ENCODE measurements around the gene SMAP2.

The SMAP2 gene

DNA sequence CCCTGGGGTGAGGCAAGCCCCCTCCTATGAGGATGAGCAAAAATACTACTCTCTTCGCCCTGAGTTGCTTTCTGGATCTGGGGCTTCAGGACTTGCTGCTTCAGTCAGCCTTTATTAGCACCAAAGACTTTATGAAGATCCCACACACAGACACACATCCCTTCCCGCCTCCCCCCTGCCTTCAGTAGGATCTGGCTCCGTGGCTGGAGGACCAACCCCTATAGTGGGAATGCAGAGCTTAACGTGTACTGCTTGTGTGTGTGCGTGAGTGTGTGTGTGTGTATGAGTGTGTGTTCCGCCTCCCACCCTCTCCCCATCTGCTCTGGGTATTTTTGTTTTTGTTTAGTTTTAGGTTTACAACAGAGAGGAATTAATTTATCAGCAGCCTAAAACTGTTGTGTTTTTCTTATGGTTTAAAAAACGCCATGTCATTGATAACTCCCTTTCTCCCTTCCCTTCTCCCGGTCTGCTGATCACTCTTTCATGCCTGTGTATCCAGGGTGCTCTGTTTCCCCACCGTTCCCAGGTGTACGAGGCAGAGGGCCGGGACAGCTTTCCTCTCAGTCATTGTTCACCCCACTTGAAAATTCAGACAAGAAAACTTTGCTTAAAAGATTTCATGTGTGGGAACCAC lies 49.2 kb downstream of the SMAP2 start:
- DNase-seq, result no peak

DNA sequence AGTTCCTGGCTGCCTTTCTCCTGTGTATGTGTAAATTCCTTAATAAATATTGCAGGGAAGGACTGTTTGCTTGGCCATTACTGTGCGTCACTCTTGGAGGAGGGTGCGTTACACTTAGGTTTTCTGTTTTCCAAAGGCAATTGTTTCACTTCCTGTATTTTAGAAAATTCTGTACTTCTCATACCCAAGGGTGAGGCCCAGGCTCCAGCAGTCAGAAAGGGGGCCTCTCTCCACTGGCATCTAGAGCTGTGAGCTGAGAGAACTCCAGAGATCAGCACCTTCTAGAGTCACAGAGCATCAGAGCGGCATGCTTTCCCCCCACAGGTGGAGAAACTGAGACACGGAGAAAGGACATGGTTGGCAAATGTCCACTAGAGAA lies 49.7 kb downstream of the SMAP2 start:
- DNase-seq, result peak; percentile 73 to 89 (median 84)

DNA sequence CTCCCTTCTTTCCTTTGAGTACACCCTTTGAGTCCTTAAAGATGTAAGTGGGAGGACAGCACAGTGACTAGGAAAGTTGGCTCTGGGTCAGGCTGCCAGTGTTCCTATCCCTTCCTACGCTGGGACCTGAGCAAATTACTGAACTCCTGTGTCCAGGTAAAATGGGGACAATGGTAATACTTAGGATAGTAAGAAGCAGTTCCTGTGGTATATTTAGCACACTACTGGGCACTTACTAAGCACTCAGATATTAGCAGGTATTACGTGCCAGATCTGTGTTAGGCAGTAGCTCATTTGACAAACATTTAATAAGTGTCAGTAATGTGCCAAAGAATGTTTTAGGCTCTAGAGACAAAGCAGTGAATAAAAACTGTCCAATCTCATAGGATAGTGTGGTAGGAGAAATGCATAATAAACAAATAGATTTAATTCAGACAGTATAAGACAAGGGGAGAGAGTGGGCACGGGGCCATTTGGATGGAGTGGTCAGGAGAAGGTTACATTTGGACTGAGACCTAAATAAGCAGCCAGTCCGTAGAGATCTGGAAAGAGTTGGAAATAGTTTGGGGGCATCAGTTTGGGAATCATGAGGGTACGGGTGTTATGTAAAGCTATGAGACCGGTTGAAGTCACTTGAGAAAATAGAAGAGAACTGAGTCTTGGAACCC lies 50.6 kb downstream of the SMAP2 start:
- DNase-seq, result no peak

DNA sequence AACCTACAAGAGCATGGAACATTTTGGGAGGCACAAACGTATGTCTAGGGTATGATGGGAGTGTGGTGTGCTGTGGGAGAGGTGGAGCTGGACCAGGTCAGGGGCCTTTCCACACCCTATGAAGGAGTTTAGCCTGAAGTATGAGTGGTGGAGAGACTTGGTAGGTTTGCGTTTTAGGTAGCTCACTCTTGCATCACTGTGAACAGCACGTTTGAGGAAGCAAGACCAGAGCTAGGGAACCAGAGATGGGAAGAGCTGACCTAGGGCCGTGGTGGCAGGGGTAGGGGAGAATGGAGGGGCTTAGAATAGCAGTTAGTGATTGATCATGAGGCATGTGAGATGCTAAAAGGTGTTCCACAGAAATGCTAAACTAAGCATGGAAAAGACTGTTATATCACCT lies 51.7 kb downstream of the SMAP2 start:
- DNase-seq, result no peak

DNA sequence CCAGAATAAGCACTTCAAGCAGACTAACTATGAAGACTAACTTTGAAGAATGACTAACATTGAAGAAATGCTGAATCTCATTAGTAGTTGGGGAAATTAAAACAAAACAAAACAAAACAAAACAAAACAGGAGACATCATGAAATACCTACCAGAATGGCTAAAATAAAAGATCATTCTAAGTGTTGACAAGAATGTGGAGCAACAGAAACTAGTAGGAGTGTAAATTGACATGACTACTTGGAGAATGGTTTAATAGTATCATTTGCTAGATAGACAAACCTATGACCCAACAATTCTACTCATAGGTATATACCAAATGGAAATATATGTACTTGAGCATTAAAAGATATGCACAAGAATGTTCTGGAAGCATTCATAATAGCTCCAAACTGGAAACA lies 57.9 kb downstream of the SMAP2 start:
- DNase-seq, result no peak

DNA sequence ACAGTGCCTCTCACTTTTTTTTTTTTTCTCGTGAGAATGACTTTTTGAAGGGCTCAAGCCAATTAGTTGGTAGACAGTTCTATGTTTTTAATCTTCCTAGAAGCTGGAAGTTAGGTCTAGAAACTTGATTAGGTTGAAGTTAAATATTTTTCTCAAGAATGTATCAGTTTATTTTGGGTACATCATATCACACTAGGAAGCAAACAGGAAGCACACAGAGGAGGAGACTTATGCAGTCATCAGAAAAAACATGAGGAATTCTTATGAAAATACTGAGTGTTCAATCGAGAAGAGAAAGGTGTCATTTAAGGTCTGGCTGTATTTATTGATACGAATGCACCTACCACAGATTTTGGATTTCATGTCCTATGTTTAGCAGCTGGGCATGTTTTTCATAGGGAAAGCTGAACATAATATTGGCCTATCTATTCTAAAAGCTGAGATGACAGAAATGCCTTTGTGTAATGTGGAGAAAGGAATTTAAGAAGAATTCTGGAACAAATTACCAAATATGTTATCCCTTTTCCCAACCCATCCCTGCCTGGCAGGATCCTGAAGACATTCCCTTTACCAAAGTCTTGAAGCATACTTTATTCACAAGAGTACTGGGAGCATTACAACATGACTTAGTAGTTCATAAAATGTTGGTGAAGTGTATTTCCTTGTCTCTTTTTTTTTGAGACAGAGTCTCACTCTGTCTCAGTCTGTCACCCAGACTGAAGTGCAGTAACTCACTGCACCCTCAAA lies 59.3 kb downstream of the SMAP2 start:
- DNase-seq, result no peak

DNA sequence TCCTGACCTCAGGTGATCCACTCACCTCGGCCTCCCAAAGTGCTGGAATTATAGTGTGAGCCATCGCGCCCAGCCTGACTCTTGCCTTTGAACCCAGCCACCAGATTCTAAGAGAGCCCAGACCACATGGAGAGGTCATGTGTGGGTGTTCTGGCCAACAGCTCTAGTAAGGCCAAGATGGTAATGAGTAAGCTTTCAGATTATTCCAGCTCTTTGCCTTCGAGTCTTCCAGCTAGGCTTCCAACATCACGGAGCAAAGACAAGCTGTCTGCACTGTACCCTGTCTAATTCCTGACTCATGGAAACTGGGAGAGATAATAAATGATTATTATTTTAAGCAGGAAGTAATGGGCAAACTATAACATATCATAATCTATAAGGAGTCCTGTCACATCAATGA lies 61.9 kb downstream of the SMAP2 start:
- DNase-seq, result no peak

DNA sequence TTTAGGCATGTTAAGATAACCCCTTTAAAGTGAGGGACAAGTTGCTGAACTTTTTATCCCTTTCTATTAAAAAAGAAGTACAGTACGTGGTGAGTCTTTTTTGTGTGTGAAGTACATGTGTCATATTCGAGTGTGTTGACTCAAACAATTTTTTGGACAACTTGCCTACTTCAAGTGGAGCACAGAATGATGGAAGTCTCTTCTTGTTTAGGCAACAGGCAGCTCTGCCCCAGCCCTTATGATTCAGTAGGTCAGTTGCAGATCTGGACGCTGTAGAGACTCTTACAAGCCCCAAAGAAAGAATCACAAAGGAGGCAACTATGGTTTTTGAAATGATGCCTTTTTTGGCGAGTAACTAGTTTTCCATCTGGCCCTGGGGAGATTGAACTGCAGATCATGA lies 62.3 kb downstream of the SMAP2 start:
- no peak for DNase-seq

DNA sequence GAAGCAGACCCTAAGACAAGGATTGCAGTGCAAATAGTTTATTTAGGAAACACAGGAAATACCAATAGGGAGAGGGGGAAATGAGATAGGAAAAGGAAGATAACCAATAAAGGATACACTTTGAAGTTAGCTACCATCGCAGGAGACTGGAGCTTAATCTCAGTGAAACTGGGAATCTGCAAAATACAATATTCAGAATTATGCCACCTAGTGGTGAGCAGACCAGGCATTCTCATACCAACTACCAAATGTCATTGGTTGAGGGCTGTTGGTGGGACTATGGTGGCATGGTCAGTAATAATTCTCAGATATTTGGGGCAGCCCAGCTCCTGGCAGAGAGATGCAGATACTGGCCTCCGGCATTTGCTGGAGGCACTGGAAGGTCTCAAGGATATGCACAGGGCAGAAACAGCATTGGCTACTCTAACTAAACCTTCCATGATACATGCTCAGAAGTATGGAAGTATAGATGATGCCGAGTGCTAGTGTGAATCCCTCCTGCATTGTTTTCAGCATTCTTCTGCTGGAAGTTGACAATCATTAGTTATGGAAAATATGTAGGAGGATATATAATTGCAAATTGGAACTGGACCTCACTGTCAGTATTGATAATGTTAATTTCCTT lies 65.0 kb downstream of the SMAP2 start:
- peak; percentile 52 to 68 (median 57) for DNase-seq

DNA sequence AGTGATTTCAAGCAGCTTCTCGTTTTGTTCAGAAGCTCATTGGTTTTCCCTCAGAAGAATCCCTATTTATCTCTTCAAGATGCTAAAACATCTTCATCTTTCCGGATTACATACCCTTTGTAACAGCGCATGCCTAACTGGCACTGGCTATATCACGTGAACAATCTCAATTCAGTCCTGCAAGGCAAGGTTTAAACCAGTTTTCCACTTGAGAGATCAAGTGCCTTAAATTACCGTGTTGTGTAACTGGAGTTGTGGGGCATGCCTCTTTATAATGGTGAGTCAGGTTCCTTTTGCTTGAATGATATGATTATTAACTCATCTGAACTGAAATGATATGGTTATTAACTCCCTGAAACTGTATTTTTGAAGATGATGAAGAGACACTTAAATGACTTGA lies 65.7 kb downstream of the SMAP2 start:
- DNase-seq, result no peak

DNA sequence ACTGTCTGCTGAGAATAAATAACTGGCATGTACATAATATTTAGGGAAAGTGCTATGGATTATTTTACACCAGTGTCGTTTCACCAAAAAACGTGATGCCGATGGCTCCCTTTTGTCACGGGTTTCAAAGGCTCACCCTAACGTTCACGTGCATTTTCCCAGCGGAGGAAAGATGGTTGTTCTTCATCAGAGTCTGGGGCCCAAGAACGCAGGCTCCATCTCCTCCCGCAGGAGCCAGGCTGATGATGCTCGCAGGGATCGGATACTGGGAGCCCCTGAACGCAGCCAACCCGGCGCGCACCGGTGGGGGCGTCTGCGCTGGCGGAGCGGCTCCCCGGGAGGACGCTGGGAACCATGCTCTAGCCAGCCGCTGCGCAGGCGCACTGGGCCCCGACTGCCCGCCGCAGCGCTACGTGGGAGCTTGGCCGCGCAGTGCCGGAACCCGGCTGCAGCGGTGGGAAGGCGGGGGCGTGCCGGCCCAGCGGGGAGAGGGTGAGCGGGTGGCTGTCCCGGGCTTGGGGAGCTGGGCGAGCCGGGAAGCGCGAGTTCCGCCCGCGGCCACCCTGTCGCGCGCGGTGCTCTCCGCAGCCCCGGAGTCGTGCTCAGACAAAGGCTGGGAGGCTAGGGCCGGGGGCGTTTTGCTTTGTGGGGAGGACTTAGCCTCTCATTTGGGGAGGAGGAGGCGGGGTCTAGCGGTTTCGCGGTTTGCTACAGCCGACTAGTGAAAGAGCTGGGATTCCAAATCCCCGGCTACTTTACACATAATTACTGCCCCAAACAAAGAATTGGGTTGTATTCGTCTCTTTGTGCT lies 76.4 kb downstream of the SMAP2 start, which contains the start of gene ZFP69B:
Gene ZFP69B (plus strand): TSS at position 793 of the 811 bp plus-strand sequence. CDS start 486 bp downstream, outside the sequence.
- peak; percentile 91 to 97 (median 96) for DNase-seq

DNA sequence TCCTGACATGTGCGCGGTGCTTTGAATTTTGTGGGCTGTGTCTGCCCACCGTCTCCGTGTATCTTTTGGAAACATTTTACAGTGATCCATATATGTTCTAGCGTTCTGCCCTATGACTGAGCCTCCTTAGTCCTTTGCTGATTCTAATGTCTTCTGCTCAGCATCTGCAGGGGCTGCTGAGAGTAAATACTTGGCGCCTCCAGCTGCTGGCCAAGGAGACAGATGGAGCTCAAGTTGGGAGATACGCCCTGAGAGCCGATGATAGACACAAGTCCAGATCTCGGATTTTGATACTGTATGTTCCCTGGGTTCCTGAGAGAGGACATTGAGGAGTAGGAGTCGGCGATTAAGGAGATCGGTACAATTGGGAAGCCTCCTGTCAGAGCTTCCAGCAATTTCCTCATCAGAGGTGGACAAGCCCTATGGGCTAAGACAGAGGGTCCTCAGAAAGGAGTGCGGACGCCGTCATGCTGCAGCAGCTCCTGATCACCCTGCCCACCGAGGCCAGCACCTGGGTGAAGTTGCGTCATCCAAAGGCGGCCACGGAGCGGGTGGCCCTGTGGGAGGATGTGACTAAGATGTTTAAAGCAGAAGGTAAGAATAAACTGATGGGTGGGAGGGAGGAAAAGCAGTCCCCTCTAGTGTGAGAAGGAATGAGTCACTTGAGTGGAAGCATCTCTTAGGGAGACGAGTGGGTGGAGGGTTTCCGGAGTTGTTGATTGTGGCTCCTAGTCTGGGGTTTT lies 77.1 kb downstream of the SMAP2 start:
- DNase-seq, result peak; percentile 74 to 86 (median 79)

DNA sequence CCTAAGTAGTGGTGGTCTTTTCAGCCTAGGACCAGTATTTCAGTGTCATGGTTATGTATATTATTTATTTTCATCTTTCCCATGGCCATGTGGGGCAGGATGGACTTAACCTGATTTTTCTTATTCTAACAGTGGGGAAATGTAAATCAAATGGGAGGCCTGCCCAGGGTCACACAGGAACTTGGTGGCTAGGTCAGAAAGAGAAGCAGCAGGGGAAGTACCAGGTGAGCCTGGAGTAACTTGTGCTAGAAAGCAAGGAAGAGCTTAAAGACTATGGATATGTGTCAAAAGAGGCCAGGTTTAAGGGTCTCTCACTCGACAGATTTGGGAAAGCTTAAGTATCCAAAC lies 77.7 kb downstream of the SMAP2 start:
- no peak for DNase-seq

DNA sequence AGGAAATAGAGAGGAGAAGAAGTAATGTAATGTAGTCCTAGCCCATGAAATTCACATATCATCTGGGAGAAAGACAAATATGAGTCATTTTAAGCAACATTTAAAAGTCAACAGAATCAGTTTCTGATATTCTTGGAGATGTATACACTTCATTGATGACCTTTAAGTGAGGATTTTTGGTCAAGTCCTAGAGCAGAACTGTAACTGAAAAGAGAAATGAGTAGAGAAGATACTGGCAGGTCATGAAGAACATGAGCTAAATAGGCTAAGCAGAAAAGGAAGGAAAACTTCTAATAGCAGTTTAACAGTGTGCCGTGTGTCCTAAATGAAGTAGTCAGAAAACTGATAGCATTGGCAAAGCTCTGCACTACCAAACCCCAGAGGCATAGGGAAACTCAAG lies 81.3 kb downstream of the SMAP2 start:
- DNase-seq, result no peak

DNA sequence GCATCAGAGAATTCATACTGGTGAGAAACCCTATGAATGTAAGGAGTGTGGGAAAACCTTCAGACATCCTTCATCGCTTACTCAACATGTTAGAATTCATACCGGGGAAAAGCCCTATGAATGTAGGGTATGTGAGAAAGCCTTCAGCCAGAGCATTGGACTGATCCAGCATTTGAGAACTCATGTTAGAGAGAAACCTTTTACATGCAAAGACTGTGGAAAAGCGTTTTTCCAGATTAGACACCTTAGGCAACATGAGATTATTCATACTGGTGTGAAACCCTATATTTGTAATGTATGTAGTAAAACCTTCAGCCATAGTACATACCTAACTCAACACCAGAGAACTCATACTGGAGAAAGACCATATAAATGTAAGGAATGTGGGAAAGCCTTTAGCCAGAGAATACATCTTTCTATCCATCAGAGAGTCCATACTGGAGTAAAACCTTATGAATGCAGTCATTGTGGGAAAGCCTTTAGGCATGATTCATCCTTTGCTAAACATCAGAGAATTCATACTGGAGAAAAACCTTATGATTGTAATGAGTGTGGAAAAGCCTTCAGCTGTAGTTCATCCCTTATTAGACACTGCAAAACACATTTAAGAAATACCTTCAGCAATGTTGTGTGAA lies 89.5 kb downstream of the SMAP2 start:
- DNase-seq, result peak in 1 of 3 donors; percentile 7

DNA sequence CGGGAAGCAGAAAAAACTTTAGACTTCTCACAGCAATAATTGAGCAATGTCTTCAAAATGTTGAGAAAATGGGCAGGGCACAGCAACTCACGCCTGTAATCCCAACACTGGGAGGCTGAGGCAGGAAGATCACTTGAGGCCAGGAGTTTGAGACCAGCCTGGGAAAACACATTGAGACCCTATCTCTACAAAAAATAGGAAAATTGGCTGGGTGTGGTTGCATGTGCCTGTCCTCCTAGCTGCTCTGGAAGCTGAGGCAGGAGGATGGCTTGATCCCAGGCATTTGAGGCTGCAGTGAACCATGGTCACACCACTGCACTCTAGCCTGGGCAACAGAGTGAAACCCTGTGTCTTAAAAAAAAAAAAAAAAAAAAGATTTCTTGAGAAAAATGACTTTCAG lies 95.8 kb downstream of the SMAP2 start:
- DNase-seq, result no peak
